Ovary (tissue), 3 donors: ENCODE data around the gene POC1A.

Source experiments
- EP300 ChIP-seq: sonication (generic); formaldehyde crosslinking; IDR thresholded peaks from one replicate; pipeline ENCODE4 v1.6.1; 2017; ENCODE audit warnings: antibody characterized with exemption
- POLR2A ChIP-seq: fragments of 450-650 bp; IDR thresholded peaks from one replicate; pipeline ENCODE4 v1.6.1; 2017; ENCODE audit warnings: antibody characterized with exemption, mild to moderate bottlenecking, moderate library complexity
- TF ChIP-seq, protein P1 (sequence below), 3 donors: fragments of 450-650 bp in 2 of 3; fragments of 200-600 bp in 1 of 3; IDR thresholded peaks; one replicate each; pipeline versions ENCODE4 v1.5.1 to v1.8.0; 2016 to 2022; ENCODE audit warnings: antibody characterized with exemption in 3 of 3, mild to moderate bottlenecking in 1 of 3
- donor health status: DM: no; HTN: no; CAD: no.

DNA sequence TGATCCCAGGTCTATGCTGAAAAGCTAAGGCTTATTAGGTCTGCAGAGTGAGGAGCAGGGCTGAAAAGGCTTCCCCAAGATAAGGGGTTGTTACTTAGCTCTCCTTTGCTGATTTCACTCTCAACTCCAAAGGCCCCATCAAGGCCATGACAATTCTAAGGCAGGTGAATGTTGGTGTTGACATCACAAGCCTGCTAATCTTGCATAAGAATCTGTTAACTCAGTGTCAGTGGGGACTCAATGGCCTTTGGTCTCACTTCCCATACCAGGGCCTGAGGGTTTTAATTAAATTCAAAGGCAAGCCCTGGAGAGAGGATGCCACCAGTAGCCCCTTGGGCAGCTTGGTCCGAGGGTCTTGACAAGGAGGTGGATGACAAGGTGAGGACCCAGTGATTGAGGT, 34.3 kb upstream of the POC1A start:
- no peak for TF ChIP-seq POLR2A
- TF ChIP-seq, protein P1, sequence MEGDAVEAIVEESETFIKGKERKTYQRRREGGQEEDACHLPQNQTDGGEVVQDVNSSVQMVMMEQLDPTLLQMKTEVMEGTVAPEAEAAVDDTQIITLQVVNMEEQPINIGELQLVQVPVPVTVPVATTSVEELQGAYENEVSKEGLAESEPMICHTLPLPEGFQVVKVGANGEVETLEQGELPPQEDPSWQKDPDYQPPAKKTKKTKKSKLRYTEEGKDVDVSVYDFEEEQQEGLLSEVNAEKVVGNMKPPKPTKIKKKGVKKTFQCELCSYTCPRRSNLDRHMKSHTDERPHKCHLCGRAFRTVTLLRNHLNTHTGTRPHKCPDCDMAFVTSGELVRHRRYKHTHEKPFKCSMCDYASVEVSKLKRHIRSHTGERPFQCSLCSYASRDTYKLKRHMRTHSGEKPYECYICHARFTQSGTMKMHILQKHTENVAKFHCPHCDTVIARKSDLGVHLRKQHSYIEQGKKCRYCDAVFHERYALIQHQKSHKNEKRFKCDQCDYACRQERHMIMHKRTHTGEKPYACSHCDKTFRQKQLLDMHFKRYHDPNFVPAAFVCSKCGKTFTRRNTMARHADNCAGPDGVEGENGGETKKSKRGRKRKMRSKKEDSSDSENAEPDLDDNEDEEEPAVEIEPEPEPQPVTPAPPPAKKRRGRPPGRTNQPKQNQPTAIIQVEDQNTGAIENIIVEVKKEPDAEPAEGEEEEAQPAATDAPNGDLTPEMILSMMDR (IDR thresholded peaks at IDR 0.05), result no peak
- TF ChIP-seq EP300, result no peak
